CD4-positive, alpha-beta T cell treated with Interleukin-4 for 1 hour (primary cell): Measurements from ENCODE around the gene RNF130.
"Not testable (repeated sequence)": the region's sequence is repeated elsewhere in the genome, so short reads cannot be mapped to it uniquely, and the experiment has no call there.

Experiments used
- DNase-seq, 2 donors: peaks; one replicate each; pipeline ENCODE4 v3.0.0-alpha.2; 2020 to 2022

Gene RNF130

GRCh38 chr5:180013678-180014077 is 57.9 kb downstream of the RNF130 start:
- DNase-seq = no peak

- DNase-seq = no peak
Measured at GRCh38 chr5:180012316-180012715, 59.2 kb downstream of the RNF130 start.

DNA sequence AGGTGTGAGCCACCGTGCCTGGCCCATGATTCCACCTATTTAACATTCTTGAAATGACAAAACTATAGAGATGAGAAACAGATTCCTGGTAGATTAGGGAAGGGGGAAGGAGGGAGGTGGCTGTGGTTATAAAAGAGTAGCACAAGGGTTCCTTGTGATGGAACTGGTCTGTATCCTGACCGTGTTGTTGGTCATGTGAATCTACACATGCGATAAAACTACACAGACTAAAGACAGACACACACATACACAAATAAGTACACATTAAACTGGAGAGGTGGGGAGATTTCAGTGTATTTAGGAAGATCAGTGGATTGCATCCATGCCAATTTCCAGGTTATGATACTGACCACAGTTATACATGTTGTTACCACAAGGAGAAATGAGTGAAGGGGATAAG is 60.9 kb downstream of the RNF130 start:
- no peak for DNase-seq

DNA sequence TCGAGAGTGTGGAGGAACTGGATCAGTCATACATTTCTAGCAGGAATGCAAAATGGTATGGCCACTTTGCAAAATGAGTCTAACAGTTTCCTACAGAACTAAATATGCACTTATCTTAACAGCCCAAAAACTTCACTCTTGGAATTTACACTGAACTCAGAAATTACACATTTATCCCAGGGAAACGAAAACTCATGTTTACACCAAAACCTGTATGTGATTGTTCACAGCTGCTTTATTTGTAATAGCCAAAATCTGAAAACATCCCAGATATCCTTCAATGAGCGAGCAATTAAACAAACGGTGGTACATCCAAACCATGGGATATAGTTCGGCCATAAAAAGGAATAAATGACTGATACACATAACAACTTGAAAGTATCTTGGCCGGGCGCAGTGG is 62.0 kb downstream of the RNF130 start:
- DNase-seq = no peak

DNA sequence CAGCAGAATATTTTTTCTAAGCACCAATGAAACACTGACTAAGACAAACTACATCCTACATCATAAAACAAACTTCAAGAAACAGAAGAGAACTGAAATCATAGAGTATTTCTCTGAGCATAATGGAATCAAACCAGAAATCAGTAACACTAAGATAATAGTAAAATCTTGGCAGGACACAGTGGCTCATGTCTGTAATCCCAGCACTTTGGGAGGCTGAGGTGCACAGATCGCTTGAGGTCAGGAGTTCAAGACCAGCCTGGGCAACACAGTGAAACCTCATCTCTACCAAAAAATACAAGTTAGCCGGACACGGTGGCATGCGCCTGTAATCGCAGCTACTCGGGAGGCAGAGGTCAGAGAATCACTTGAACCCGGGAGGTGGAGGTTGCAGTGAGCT is 63.1 kb downstream of the RNF130 start:
- no peak for DNase-seq

DNA sequence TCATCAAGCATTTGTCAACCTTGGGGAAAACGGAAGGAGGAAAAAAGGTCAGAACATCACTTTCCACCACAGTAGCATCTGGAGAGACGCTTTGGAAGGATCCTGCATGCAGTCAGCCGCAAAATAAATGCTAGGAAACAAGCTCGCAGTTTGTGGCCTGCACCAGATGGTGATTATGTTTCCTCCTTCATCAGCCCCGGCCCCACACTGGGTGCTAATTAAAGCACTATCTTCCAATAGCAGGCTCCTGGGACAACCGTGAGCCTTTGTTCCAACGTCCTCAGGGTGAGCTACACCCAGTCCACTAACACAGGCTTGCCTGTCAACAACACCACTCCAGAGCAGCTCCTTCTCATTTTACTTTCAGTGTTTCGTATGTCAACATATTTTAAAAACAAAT is 64.0 kb downstream of the RNF130 start:
- no peak for DNase-seq

GRCh38 chr5:180006141-180006540 is 65.4 kb downstream of the RNF130 start:
- no peak for DNase-seq

DNA sequence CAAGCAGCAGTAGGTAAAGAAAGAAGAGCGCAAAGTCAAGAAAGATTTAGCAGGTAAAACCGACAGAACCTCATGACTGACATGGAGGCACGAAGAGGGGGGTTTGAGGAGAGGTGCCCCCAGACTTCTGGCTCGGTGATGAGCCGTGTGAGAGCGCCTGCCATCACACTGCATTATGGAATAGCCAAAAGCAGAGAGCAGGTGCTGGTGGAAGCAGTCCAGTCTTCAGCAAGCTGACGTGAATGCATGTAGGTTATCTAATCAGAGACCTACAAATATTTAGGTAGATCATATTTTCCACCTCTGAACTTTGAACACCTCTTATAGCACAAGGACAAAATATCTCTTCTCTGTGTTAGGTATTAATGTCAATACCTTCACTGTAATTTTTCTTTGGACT is 68.4 kb downstream of the RNF130 start:
- DNase-seq = no peak

GRCh38 chr5:180001742-180002141 is 69.8 kb downstream of the RNF130 start:
- DNase-seq = no peak

DNA sequence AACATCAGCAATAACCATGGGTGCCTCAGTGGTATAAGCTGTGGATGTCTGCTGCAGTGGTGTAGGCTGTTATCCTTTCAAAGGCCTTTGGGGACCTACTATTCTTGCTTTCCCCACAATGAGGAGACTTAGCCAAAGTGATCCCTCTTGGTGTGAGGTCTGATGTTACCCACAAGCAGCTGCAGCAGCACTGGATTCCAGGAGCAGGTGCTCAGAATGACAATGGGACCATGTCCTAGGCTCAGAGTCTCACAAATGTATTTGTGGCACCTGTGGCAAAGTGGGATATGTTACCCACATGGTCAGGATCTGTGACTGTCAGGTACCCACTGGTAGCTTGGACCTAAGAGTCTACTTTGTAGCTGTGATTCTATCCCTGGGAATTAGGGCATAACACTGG is 70.4 kb downstream of the RNF130 start:
- no peak for DNase-seq

DNA sequence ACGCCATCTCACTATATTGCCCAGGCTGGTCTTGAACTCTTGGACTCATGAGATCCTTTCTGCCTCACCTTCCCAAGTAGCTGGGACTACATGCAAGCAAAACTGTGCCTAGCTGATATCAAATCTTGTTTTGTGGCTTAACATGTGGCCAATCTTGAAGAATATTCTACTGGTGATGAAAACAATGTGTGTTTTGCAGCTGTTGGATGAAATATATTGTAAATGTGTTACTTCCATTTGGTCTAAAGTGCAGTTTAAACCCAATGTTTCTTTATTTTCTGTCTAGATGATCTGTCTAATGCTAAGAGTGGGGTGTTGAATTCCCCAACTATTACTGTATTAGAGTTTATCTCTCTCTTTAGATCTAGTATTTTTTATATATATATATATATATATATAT is 73.1 kb downstream of the RNF130 start:
- DNase-seq = no peak

GRCh38 chr5:179994583-179995323 is 76.8 kb downstream of the RNF130 start:
- no peak for DNase-seq

GRCh38 chr5:179992855-179993254 is 78.7 kb downstream of the RNF130 start:
- not testable (repeated sequence) for DNase-seq

DNA sequence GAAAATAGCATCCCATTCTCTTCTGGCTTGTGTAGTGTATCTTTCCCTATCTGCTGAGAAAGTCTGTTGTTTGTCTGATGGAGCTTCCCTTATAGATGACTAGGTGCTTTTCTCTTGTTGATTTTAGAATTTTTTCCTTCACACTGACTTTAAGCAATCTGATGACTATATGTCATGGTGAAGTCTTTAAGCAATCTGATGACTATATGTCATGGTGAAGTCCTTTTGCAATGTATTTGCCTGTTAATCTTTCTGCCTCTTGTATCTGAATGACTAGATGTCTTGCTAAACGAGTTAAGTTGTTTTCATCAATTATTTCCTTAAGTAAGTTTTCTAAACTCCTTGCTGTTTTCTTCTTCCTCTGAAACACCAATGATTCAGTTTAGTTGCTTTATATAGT is 80.5 kb downstream of the RNF130 start:
- DNase-seq = no peak

DNA sequence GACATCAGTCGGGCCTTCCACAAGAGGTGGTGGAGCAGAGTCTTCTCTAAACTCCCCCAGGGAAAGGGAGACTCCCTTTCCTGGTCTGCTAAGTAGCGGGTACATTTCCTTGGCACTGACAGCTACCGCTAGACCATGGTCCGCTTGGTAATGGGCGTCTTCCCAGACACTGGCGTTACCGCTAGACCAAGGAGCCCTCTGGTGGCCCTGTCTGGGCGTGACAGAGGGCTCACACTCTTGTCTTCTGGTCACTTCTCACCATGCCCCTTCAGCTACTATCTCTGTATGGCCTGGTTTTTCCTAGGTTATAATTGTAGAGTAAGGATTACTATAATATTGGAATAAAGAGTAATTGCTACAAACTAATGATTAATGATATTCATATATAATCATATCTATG is 81.0 kb downstream of the RNF130 start:
- not testable (repeated sequence) for DNase-seq

DNA sequence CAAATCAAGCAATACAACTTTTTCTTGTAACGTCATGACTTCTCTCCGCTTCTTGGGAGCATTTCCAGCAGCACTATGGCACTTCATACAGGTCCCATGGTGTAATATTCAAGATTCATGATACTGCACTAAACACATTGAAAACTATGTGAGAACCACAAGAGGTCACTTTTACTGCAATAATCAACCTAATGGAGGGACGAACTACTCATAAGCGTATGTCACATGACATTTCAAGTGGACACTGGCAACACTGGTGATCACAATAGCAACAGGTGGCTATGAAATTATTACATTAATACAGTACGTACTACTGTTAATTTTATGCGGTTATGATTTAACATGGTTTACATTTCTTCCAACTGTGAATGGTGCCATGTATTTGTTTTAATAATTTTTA is 85.2 kb downstream of the RNF130 start:
- no peak for DNase-seq

DNA sequence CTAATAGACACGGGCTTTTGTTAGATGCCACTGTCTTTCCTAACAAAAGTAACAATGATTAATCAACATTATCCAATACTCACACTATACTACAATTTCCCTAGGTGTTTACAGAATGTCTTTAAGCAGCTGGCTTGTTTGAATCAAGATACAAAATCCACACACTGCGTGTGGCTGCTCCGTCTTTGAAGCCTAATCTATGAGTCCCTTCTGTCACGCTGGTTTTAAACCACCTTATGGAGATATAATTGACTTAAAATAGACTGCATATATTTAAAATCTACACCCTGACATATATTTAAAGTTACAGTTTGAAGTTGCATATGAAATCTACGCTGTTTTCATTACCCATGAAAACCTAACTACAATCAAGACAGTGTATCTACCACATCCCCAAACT is 89.9 kb downstream of the RNF130 start:
- DNase-seq = no peak

- no peak for DNase-seq
Measured at GRCh38 chr5:179980767-179981166, 90.8 kb downstream of the RNF130 start.

DNA sequence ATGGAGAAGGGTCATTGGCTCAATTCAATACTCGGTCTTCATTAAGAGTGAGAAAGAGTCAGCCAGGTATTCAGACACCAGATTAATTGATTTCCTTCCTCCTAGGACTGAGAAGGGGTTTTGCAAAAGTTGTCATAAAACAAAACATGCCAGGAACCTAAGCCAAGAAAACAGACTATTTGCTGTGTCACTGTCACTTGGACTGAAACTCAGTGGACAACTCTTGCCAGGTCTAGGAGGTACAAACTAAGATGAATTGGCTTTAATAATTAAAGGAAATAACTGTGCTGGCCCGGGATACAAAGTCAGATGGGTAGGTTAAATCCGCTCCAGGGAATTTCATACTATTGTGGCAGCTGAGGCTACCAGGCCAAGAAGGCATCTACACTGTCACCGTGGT is 92.8 kb downstream of the RNF130 start:
- no peak for DNase-seq

DNA sequence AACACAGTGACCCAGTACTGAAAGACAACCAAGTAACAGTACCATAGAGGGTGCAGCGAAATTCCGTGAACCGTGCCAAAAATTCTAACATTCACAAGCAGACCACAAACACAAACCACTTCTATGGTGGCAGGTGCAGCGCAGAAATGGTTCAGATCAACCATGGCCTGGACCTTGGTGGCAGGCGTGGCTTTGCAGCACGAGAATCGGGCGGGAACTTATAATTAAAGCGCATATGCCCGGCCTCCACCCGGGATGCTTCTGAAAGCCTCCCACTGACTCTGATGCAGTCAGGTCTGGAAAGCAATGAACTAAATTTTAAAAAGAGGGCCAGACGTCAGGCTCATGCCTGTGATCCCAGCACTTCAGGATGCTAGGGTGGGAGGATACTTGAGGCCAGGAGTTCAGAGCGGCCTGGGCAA is 95.8 kb downstream of the RNF130 start:
- no peak for DNase-seq

DNA sequence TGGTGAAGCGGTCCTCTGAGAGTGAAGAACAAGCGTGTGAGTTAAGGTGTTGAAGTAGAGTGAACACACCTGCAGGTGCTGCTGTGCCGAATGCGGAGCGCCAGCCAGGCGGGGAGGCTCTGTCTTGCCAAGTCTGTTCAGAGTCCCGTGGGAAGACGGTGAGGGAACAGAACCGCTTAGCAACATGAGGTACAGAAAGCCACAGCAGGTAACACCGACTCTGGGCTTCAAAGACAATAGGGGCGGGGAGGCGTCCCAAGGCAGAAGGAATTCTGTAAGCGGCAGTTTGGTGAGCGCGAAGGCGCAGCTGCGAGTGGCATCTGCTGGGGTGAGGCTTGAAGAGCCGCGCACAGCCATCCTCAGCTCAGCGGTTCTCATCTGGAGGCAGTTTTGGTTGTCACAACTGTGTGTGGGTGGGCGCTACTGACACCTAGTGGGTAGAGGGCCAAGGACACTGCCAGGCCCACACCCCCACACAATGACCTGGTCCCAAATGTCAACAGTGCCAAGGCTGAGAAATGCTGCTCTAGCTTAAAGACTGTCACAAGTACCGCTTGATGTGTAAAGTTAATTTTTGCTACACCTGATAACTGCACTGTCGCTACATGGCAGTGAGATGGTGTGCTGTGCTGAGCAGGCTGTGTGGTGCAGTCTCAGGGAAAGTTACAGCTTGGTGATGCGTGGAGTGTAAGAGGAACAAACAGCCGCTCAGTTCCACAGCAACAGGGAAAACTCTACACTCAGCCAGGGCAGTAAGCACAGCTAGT is 96.4 kb downstream of the RNF130 start:
- DNase-seq = peak; percentile 20 to 62

GRCh38 chr5:179974246-179974945 is 97.2 kb downstream of the RNF130 start:
- no peak for DNase-seq

GRCh38 chr5:179973391-179973790 is 98.2 kb downstream of the RNF130 start:
- no peak for DNase-seq

DNA sequence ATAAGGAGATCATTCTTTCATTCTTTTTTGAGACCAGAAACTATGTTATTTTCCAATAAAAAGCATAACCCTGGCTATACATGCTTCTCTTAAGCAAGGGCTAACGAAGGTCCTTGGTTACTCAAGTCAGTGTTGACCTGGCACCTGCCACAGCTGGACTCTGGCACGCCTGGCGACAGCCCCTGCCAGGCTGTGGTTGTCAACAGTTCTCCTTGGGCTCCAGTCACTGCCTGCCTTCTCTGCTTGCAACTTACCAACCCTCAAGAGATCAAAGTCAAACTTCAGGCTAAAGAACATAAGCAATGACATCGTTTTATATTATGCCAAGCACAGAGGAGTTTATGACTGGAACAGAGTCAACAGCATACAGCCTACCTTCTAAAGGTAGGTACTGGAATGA is 102.4 kb downstream of the RNF130 start:
- DNase-seq = no peak
